ENCODE data around the gene DNM3.

DNM3 gene

DNA sequence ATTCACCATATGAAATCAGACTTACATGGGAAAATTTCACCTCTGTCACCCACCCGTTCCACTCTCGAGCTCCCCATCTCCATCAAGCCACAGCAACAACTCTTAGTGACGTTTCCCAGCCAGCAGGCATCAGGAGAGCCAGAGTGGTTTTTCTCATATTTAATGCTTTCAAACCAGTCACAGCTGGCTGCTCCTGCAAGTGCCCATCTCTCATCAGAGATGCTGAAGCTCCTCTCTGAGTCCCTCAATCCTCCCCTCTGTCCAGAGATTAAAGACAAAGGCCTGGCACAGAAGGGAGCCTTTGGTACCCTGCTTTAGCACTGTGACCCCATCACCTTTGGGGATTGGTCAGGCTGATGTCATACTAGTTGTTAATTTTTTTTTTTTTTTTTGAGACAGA, 277.3 kb downstream of the DNM3 start:
- no peak for DNase-seq

DNA sequence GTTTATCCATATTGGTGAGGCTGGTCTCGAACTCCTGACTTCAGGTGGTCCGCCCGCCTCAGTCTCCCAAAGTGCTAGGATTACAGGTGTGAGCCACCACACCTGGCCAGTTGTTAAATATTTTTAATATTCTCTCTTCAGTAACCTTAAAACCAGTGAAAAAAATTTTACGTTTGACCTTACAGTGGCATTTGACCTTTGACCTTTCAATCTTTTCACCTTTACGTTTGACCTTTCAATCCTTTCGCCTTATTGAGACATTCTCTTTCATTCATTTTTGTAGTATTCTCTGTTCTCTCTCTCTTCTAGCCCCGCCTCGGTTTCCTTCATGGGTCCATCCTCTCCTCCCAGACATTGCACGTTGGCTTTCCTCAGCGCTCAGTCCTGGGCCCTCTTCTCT, 277.9 kb downstream of the DNM3 start:
- no peak for DNase-seq

DNA sequence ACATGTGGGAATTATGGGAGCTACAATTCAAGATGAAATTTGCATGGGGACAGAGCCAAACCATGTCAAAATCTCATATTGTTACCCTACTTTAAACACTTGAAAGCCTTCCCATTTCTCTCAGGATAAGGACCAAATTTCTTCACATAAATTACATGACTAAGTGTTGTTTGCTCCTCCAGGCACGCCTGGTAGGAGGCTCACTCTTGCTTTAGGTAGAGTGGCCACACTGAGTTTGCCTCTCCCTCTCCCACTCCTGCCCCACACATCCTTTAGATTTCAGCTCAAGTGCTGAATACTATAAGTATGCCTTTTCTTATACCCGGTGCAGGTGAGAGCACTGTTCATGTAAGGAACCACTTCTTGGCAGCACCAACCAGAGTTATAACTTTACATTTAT, 279.1 kb downstream of the DNM3 start:
- DNase-seq, result no peak

DNA sequence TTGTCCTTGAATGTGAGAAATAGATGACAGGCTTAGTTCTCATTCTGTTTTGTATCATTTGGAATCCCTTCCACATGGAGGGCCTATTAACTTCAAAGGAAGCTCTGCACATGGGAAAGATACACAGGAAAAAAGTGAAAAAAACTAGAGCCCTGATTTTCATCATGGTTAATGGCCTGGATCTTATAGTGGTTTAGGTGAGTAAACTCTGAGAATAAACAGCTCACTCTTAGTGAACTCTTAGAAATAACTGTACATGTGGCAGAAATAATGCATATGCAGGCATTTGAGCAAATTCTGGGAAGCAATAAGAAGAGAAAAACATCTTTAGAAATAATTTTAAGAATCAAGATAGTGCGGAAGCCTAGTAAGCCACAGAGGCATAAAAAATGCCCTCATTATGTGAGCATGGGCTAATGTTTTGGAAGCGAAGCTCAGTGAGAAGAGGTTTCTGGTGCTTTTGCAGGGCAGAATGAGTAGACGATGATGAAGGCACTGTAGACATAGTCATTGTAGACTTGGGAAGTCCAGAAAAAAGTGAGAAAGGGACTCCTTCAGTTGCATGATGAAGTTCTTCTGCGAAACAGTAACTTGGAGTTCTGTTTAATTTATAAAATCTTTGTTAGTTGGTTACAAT, 279.9 kb downstream of the DNM3 start:
- DNase-seq, result no peak

DNA sequence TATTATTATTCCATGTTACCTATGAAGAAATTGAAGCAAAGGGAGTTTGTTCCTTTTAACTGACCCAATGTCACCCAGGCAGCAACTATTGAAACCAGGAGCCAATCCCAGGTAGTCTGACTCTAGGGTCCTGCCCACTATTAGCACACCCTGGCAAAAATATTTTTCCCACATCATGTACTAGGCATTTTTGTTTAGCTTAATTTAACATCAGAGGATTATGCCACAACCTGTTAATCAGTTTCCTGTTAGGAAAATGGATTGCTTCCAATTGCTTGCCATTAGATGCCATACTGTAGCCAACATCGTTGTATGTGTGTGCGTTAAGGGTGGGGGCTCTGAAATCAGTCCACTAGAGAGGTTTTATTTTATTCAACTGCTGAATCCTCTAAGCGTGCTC, 281.1 kb downstream of the DNM3 start:
- no peak for DNase-seq

DNA sequence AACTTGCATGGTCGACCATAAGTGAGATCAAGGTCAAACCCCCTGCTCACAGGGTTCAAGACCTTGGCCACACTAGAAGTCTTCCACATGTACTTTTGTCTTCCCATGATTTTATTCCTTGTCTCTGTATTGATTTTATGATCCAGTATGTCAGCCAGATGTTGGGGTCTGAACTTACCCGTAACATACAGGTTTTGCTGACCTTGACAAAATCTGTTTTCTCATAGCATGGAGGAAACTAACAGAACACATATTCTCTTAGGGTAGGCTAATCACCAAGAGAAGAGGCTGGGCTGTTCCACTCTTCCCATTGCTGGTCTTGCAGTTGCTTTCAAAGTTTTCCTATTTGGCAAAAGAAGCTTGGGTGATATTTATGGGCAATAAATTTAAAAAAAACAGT, 284.0 kb downstream of the DNM3 start:
- DNase-seq, result no peak

DNA sequence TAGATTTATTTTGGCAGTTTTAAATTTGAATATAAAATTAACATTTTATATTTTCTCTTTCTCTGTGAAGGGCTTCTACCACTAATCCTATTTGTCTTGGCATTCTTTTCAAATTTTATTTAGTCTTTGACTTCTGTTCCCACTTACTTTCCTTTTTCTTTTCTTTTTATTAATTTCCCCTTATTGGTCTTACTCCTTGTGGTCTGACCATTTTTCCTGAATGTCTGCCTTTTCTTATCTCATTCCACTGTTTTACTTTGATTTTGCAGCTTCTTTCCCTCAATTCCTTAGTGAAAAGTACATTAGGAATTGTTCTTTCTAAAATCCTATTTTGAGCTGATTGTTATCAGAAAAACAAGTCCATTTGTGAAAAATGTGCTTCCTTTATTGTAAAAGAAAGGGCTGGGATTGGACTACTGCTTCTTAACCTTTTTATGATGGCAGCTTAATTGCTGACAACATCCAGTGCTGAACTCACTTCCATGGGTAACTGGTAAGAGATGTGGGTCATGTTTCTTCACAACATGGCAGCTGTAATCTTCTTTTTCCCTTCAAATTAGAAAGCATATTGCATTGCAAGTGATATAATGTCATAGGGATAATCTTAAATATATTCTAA, 284.6 kb downstream of the DNM3 start:
- no peak for DNase-seq

DNA sequence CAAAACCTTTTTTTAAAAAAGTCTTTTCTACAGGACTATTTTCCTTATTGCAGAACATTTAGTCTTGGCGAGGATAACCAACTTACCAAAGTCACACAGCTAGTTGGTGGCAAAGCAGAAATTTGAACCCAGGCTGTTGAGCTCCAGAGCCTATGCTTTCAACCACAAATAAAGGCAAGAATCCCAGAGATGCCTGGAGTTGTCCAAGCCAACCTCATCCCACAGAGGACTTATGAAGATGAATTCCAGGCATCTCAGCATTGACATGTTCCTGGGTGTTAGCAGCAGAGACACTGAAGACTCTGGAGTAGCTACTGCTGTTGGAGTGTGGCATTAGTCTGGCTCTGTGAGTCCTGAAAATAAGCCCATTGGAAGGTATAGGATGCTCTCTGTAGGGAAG, 291.5 kb downstream of the DNM3 start:
- DNase-seq, result no peak

DNA sequence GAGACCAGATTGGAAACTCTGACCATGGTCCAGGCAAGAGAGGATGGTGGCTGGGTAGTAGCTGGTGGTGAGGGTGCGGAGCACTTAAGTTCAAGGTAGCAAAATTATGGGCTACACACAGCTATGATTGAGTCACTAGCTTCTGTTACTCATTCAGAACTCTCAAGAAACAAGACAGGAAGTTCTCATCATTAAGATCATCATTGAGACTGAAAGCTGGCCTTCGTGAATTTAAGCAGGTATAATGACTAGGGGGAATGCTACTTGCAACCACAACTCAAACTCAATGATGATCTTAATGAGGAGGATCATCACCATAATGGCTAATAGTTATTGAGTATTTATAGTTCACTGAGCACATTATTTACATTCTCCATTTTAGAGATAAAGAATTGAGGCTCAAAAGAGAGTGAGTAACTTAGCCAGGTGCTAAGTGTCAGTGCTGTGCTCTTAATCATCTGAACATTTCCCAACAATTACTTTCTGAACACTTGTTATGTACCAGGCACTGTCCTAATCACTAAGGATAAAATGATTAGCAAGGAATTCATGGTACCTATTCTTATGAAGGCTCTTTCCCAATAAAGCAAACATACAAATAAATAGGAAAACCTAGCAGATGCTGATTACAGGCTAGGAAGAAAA, 292.9 kb downstream of the DNM3 start:
- DNase-seq, result no peak

DNA sequence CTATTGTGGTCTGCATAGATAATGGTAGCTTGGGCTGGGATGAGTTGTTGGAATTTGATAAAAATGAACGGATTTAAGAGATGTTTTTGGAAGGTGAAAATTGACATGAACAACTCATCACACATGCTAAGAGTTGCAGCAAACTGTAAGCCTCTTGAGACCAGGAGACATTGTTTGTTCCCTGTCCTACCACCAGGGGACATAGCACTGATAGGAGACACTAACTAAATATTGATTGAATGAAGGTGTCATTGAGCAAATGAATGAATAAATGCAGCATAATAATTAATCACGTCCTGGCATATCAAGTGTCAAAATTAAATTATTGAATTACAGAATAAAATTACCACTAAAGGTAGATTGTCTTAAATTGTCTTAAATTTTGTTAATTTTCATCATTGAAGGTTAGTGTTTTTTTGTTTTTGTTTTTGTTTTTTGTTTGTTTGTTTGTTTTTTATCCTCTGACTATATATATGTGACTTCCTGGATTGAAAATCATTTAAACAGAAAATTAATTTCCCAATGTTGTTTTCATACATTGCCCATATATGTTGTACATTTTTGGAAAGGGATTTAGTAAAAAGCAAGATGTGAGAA, 293.9 kb downstream of the DNM3 start:
- no peak for DNase-seq

DNA sequence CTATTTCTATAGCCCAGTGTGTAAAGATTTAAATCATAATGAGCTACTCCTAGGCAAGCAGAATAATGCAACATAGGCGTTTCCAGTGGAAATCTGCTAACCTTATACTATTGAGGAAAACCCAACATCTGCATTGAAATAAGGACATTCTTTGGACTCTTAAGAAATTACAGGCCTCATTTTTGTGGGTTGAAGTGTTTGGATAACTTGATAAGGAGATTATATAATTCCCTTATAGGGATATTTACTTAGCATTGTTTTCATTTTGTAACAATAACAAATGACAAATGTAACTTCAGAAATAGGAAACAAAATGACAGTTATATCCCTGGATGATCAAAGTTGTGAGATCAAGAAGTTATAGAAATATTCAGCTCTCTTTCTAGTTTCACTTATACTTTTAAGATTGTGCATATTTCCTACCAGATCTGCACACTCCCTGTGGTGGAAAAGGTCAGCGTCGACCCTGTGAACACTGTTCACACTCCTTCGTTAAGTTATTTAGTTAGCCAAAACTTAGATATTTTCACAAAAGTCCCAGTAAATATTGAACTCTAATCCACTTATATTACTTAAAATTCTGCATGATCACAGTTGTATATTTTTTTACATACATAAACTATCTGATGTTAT, 294.8 kb downstream of the DNM3 start:
- DNase-seq, result no peak

DNA sequence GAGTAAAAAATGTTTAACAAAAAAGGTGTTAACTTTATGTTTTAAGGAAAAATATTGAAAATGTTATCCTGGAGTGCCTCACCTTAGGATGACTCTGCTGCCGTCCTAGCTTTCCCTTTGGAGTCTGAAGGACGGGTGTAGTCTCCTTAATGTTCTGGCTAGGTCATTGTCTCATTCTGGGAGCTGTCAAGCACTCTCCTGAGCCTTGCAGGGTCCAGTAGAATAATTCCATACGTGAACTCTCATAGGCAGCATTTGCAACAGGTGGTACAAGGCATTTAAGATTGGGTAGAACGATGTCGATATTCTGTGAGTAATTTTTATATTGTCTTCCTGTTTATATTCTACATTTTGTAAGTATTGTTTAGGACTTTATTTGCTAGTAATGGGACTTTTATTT, 295.6 kb downstream of the DNM3 start:
- no peak for DNase-seq

DNA sequence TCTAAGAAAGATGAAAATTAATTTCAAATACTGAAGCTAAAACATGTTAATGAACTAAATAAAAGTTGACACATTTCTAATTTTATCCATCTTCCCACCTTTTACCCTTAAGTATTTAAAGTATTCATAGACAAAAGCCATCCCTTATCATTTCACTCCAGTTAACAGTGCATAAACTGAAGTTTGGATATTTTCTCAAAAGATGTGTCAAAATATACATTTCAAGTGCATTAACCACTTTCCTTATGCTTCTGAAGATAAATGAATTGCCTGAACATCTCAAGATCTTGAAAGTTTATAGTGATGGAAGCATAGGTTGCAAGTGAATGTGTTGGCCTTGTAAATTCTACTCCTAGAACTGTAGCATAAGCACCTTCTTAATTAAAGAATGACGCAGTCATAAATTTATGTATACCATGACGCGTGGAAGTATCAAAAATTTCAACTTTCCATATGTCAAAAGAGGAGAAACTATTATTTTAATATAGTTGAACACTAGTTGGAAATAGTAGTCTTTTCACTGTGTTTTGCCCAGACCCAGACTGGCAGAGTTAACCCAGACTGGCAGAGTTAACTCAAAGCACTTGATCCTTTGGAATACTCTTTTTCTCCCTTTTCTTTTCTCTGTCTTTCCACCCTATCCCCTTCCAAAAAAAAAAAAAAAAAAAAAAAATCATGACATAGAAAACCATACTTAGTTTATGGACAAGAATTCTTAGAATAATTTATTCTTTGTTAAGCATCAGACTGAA, 296.6 kb downstream of the DNM3 start:
- no peak for DNase-seq

DNA sequence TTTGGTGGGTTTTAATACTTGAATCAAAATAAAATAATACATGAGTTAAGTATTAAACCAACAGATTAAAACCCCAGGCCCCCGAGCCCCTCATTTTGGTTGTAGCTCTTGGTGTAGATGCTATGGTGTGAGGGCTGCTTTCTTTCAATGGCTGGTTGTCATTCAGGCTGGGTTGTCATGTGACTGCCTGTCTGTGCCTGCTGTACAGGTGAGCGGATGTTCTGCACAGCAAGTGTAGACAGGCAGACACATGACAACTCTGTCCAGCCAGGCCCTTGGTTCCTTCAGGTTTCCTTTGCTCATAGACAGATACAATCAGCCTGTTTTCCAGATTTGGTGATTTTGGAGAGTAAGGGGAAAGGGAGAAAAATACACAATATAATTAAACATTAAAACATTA, 297.3 kb downstream of the DNM3 start:
- no peak for DNase-seq

DNA sequence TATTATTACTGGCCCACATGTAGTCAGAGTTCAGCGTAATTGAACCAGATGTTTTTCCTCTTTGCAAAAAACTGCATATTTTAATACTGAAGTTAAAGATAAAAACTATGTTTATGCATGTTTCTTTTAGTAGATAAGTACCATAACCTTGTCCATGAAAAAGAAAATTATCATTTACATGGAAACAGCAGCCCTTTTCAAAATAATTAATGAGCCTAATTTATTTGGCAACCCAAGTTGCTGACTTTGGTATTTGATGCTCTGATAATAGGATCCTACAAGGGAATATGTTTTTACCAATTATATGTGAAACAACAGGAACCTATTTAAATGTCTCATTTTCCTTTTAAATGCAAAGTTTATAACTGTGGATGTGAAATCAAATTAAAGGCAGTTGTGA, 297.9 kb downstream of the DNM3 start:
- DNase-seq, result no peak

DNA sequence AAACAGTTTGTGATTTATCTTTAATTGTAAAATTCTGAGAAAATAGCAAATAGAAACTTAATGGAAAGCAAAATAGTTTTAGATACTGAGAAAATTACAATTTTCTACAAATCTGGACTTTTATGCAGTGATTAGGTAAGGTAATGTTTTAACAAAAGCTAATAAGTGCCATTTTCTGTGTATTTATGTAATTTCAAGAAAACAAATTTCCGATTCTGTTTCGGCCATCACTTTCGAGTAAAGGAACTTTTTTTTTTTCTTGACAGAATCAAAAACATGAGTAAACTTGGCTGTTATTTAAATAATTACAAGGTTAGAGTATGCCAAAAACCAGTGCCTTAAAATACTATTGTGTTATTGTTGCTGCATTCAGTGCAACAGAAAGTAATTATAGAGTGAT, 298.8 kb downstream of the DNM3 start:
- no peak for DNase-seq

DNA sequence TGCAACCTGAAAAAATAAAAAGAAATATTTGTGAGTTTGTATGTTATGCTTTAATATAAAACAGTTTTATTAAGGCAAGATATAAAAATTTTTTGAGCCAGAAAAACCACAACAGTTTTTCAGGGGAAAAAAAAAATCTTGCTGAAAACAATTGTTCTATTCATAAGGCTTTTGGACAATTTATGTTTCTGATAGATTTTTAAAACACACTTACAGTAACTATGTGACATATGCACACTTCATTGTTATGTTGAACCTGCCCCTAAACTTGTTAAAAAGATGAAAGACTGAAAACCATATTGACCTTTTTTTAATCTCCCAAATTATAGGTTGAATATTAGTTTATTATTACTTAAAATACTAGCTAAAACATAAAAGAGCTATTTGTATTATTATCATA, 299.3 kb downstream of the DNM3 start:
- DNase-seq, result no peak

DNA sequence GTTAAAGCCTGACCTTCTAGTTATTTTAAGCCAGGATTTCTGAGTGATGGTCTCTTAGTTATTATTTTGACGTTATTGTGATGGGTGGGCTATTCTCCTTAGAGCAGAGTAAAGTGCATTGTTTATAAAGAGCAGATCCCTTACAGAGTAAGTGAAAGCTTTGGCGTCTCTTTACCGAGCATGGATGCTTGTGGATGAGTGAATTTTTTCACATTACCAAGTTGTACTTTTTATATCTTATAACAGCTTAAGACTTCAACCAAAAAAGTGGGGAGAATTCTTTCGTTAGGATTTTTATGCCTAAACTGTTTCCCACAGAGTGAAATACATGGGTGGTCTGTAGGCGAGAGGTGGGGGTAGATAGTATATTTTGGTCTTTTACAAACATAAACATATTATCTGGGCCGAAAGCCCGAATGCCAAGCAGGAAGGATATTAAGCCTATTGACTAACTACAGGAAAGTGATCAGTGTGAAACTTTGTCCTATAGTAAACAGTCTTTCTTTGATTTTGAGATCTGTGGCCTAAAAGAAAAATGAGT, 300.1 kb downstream of the DNM3 start:
- DNase-seq, result no peak

DNA sequence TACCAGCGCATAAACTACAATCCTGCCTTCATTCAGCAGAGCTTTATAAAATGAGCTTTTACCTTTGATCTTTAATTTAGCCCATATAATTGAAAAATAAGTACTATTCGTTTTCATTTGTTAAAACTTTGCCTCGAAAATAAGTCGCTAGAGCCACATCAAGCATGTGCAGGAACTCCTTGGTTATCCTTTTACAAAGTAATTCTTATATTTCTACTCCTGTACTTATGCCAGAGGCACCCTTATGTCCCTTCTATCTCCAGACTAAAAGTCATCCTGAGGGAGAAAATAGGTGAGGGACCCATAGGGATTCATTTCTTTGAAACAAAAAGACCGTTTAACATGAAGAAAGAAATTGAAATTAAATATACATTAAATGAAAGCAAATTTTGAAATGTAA, 301.0 kb downstream of the DNM3 start:
- DNase-seq, result no peak

DNA sequence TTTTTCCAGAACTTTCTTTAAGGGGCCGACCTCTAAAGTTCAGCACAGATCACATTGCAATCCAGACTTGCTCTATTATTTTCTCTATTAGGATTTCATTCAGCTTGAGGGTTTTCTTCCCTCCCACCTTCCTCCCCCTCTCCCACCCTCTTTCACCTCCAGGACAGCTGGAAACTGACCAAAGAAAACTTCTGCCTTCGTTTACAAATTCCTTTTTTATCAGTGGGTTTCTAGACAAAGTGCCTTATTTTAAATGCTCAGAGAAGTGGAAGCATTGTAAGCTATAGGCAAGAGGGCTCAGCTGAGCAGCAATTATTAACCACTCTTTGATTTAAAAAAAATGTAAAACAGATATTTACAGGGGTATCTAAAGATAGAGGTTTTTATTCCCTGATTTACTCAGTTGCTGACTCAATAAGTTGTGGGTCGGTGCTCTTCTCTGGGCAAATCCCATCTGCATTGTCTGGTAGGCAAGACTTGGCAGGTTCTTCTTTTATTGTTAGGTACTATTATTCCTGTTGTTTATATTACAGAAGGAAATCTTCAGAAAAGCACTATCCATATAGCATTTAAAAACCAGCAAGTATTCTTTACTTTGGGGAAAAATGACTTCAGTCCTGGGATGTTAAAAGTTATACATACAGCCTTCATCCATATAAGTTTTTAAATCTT, 302.2 kb downstream of the DNM3 start:
- no peak for DNase-seq

DNA sequence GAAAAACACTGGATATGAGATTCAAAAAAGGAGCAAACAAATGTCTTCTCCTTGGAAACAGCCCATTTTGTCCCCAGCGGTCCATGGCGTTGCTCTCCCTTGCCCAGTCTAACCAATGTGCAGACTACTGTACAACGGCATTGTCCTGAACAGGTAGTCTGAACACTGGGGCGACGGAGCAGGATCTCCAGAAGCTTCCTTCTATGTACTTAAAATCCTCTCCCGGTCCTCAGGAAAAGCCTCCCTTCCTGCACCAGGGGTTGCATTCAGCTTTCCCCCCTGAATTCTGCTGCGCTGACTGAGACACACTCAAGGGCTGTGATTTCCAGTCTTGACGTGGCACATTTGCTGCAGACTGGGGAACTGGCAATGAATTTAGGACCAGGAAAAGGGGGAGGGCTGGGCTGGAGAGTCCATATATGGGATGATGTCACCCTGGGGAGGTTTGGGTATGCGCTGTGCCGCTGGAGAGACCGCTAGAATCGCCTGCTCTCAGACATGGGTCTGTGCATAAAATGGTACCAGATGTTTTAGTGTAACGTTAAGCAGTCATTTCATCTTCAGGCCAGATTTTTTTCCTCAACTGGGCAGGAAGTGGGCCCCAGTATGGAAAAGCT, 303.3 kb downstream of the DNM3 start:
- DNase-seq, result no peak

DNA sequence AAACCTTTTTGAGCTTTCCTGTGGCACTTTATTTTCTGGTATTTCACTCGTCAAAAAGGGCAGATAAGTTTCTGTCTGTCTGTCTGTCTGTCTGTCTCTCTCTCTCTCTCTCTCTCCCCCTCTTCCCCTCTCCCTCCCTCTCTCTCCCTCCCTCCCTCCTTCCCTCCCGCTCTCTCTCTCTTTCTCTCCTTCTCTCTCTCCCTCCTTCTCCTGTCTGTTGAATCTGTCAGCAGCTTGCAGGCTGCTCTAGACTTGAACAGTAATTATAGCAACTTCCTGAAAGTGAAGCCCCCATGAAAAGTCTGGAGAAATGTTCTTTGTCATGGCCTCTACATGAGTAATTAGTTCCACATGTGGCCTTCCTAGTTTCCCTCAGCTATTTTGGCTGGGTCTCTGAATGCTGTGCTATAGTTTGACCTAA, 303.9 kb downstream of the DNM3 start:
- DNase-seq, result no peak

Measured in stimulated activated CD4-positive, alpha-beta T cell treated with anti-CD3 and anti-CD28 coated beads, Interleukin-12 subunit alpha, Interleukin-12 subunit beta, amount 100 ng/mL, for 4 hours (primary cell).